ENCODE results near the gene MPC1L.
"Not testable (repeated sequence)": the region's sequence is repeated elsewhere in the genome, so short reads cannot be mapped to it uniquely, and the experiment has no call there.

MPC1L gene

DNA sequence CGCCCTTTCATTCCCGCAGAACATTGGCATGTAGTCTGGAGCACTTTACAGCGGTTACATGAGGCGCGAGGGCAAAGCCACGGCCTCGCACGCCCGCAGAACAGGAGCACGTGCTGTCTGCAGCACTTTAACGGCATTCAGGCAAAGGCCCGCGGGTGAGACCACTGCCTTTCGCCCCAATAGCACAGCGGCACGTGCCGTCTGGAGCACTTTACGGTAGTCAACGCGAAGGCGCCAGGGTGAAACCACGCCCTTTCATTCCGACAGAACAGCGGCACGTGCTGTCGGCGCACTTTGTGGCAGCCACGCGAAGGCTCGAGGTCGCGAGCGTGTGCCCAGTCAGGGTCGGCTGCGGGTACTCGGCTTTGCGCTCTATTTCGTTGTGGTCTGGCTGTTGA lies at the start of gene MPC1L:
Gene MPC1L (plus strand): TSS at position 290 of the 398 bp plus-strand sequence. CDS start 138 bp downstream, outside the sequence.
- no peak for FAIRE-seq

DNA sequence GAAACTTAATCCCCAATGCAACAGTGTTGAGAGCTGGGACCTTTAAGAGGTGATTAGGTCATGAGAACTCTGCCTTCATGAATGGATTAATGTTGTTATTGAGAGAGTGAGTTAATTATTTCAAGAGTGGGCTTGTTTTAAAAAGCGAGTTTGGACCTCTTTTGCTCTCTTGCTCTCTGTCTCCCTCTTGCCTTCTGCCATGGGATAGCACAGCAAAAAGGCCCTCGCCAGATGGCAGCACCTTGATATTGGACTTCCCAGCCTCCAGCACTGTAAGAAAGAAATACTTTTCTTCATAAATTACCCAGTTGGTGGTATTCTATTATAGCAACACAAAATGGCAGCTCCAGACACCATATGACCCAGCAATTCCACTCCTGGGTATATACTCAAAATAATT lies 49.5 kb upstream of the MPC1L start:
- FAIRE-seq = no peak

GRCh38 chrX:40575411-40575810 lies 47.8 kb upstream of the MPC1L start:
- FAIRE-seq = not testable (repeated sequence)

GRCh38 chrX:40576291-40576690 lies 46.9 kb upstream of the MPC1L start:
- FAIRE-seq = no peak

DNA sequence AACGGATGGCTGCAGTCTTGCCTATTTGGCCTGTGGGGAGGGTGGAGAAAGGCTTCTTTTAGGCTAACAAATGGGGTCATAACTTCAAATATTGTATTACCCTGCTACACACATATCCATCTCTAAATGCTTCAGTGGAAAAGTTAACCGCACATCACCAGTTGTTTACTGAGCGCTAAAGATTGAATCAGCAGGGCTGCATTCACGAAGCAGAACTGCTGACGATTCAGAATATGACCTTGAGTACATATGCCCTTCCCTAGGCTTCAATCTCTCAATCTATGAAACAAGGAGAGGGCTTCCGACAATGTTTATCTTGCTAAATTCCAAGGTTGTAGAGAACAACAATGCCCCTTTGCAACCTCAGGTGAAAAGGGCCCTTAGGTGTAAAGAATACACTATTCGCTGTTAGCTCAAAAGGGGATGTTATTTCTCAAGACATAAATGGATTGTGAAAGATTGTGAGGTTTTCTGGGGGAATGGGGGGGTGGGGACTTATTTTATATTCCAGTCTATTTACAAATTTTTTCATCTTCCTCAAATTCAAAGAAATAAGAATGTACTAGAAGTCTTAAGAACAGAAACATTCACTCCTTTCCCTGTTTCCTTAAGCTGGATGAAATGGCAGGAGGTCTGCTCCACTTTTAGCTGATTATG lies 45.1 kb upstream of the MPC1L start:
- FAIRE-seq = peak; percentile 84

DNA sequence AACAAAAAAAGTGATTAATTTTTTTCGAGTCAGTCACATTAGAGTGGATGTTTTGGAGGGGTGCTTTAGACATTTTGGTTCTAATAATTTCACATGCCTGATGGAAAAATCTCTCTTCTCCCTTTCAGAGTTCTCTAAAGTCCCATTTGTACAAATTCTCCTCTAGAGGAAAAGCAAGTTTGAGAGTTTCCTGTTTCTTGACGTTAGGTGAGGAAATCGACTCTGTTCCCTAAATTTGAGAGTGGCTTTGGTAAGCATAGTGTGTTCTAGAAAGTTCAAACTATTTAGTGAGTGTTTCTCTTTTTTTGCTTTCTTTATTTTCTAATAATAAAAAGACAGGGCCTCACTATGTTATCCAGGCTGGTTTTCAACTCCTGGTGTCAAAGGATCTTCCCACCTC lies 44.1 kb upstream of the MPC1L start:
- FAIRE-seq = no peak

DNA sequence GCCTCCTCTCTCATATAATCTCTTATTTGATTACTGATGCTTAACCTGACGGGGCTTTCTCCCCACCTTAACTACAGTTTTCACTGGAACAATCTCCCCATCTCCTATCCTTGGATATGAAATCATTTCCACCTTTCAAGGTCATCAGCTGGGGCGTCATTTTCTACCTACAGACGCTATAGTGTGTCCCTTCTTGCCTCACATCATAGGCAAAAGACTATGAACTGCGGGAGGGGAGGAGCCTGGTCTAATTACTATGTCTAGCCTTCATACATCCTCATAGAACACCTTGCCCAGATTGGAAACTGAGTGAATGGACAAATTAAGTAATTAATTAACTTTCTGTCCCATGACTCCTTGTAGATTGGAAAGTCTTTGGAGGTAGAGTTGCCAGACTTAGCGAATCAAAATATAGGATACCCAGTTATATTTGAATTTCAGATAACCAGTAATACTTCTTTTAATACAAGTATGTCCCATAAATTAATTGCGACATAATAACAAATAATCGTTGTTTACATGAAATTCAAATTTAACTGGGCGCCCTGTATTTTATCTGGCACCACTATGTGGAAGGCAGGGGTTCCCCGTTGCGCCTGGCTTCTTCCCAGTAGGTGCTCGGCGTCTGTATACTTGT lies 43.2 kb upstream of the MPC1L start:
- no peak for FAIRE-seq

DNA sequence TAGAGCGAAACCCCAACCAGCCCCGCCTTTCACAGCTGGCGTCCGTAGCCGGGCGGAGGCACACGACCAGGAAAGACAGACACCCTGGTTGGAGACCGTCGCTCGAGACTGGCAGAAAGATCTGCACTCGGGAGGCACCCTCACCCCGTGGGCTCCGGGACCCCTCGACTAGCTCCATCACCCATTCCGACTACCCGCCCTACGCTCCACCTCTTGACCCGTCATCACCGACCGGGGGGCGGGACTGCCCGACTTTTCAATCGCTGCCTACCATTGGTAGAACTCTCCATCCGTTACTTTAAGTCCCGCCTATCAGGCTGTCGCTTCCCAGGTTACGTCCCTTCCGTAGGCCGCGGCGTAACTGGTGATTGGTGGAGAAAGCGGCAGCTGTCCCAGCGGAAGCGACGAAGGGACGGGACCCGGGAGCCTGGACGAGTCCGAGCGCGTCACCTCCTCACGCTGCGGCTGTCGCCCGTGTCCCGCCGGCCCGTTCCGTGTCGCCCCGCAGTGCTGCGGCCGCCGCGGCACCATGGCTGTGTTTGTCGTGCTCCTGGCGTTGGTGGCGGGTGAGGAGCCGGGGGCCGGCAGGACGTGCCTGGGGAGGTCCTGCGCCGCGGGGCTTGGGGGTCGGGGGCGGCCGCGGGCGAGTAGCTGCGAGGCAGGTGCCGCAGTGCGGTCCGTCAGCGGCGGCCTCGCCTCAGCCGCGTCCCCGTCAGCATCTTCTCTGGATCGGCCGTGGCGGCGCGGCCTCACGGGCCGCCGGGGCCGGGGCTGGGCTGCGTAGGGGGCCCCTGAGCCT lies 42.5 kb upstream of the MPC1L start, which contains the start of gene ATP6AP2:
Gene ATP6AP2 (plus strand): TSS at position 434 of the 799 bp plus-strand sequence. CDS start 96 bp downstream, at position 530.
- peak; percentile 95 for FAIRE-seq

DNA sequence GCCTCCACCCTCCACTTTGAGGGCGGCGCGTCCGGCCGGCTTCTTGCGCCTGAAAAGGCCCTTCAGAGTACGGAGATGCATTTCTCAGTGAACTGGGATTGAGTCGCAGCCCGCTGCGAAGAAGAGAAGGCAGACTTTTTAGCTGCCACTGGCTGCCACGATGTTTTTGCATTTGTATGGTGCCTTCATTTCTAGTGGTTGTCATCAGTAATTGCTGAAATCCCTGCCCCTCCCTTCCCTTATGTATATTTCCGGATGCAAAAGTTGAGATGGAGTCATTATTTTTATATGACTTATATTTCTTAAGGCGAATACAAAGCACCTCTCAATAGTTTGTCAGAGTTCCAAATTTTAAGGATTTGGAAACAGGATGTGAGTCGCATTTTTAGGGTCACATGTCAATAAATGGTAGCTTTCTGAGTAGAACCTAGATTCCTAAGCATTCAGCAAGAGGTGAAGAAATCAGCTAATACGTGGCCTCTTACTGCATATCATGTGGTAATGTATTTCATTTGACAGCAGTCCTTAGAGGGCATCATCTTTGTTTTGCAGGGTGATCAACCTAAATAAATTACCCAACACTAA lies 41.8 kb upstream of the MPC1L start:
- no peak for FAIRE-seq

GRCh38 chrX:40582178-40582577 lies 41.0 kb upstream of the MPC1L start:
- FAIRE-seq = not testable (repeated sequence)

DNA sequence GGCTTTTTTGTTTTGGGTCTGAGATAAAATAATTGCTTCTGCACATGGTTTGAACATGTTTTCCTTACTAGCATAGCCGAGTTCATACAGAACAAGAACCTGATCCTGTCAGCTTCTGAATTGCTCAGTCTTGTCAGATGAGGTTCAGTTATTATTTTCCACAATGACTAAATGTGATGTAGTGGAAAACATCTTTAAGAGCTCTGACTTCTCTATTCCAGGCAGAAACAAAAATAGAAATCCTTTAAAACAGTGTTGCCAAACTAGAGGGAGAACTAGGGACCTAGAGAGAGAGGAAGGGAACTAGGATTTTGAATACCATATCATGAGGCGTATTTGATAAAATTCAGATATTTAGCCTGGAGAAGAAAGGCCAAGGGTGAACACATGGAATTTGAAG lies 40.4 kb upstream of the MPC1L start:
- no peak for FAIRE-seq

DNA sequence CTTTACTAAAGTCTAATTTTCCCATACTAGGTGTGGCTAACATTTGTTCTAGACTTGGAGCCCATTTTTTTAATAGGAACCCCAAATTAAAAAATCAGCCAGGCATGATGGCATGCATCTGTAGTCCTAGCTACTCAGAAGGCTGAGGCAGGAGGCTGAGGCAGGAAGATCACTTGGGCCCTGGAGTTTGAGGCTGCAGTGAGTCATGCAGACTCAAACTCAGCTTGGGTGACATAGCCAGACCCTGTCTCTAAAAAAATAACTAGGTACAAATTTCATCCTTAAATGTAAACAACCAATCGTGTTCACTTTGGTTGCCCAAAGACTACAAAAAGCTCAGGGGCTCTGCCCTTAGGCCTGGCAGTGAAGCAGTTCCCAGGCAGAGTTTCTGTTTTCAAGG lies 35.6 kb upstream of the MPC1L start:
- FAIRE-seq = peak; percentile 9

- FAIRE-seq = not testable (repeated sequence)
Measured at GRCh38 chrX:40589616-40590321, 33.5 kb upstream of the MPC1L start.

DNA sequence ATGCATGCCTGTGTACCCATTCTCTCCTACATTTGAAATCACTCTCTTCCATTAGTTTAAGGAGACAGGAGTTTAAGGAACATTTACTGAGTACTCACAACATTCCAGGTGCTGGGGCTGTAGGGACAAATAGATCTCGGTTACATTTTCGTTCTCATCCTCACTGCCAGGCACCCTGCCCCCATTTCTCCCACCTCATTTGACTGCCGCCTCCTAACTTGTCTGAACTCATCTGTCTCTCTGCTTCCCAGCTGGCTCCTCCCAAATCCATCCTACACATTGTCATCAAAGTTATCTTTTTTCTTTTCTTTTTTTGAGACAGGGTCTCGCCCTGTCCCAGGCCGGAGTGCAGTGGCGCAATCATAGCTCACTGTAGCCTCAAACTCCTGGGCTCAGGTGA lies 19.8 kb upstream of the MPC1L start:
- no peak for FAIRE-seq

- no peak for FAIRE-seq
Measured at GRCh38 chrX:40607381-40607780, 15.8 kb upstream of the MPC1L start.

GRCh38 chrX:40612511-40612910 lies 10.7 kb upstream of the MPC1L start:
- no peak for FAIRE-seq

- no peak for FAIRE-seq
Measured at GRCh38 chrX:40615976-40616375, 7.3 kb upstream of the MPC1L start.

DNA sequence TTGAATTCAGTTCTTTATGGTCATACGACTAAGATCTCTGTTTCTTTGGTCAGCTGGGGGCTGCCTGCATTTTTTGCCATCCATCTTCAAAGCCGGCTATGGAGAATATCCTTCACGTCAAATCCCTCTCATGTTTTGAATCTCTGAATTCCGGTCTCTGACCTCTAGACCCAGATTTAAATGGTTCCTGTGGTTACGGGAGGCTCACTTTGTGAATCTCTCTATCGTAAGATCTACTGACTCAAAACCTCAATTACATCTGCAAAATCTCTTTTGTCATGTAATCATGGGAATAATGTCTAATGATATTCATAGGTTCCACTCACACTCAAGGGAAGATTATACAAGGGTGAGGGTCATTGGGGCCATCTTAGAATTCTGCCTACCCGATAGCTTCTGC lies 5.7 kb upstream of the MPC1L start:
- FAIRE-seq = no peak

DNA sequence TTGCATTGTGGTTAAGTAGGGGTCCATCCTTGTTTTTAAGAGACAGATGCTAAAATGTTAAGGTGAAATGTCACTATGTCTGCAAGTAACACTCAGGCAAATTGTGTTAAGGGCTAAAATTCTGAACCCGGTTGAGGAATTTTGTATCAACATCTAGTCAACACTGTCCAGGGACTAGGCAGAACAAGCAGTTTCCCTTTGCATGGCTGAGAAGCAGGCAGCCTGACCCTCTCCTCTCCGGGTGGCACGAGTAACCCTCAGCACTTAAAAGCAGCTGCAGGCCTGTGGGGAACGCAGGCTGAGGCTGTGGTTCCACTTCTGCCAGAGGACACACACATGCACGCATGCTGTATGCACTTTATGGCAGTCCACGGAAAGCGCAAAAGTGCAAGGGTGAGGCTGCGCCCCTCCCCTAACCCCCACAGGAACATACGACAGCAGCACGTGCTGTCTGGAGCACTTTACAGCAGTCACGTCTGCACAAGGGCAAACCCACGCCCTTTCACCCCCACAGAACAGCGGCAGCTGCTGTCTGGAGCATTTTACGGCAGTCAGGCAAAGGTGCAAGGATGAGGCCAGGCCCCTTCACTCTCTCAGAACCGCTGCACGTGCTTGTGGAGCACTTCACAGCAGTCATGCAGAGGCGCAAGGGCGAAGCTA lies 619 bp upstream of the MPC1L start:
- no peak for FAIRE-seq

DNA sequence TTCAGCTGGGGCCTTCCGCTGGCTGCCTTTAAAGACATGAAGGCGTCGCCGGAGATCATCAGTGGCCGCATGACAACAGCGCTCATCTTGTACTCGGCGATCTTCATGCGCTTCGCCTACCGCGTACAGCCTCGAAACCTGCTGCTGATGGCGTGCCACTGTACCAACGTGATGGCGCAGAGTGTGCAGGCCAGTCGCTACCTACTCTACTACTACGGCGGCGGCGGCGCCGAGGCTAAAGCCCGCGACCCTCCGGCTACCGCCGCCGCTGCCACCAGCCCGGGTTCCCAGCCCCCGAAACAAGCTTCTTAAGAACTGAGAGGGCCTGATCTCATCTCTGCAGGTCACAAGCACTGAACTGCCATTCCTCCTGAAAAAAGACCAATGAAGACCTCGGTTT lies 437 bp downstream of the MPC1L start:
- FAIRE-seq = no peak

GRCh38 chrX:40625294-40625693 lies 2.1 kb downstream of the MPC1L start:
- no peak for FAIRE-seq

DNA sequence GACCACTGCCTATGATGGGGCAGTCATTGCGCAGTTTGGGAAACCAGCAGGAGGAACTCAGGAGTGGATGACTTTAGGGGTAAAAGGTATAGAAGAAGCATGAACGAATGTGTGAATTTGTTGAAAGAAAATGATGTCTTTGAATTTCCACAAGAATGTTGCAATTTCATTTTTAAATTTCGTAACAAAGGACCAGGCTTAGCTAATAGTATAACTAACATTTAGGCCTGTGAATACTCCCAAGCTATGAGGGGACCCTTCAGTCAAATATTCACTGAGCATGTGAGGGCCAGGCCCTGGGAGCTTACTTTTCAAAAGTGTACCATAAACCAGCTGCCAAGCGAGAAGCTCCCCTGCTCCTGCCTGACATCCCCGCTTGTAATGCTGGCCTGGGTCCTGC lies 5.3 kb downstream of the MPC1L start:
- FAIRE-seq = no peak
